GM18502 (cell line): Measurements from ENCODE around the gene ARID1B.
"Not testable (repeated sequence)": the region's sequence is repeated elsewhere in the genome, so short reads cannot be mapped to it uniquely, and the experiment has no call there.

ENCODE experiments used
- ATAC-seq: cut with Tn5 transposase; IDR thresholded peaks from one replicate; pipeline ENCODE4 v1.9.1; 2021; ENCODE audit warnings: mild to moderate bottlenecking; ENCODE audit not compliant: unreplicated experiment, poor library complexity

The ARID1B gene

DNA sequence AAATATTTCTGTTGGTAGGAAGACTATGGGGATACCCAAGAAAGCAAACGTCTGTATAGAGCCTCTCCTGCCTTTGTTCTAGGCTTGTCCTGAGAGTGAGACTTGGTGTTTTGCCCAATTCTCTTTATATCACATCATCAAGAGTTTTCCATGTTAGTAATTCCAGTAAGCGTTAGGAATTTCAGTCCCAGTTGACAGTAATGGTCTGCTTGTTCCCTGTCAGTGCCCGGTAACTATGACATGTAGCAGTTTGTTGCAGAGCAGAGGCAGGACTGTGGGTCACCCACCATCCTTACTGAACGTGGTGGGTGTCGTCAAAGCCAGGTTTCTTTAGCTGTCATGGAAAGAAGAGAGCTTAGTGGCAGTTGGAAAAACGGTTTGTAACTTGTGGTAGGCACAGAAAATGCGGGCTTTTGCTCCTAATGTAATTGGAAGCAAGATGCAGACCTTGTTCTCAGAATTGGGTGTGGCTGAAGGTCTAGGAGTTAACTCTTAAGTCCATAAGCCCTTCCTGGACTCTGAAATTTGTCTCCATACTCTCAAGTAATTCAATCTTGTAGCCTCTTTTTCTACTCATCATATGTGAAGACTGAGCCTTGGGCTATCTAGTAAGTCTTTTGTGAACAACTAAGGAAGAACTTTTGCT, 357.3 kb downstream of the ARID1B start:
- no peak for ATAC-seq

DNA sequence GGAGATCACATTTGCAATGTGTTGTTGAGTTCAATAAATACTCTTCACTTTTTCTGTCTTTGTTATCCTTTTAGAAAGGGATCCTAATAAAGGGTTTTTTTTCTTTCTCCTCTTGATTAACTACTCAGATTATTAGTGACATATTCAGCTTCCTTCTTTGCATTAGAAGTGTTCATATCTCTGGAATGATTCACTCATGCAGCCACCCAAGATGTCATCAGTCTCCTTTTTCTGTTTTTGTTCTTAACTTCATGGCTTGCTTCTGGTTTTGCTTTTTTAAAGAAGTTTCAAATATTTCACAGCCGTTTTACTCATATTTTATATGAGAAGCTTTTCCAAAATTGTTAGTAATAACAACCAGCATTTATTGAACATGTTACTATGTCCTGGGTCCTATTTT, 358.5 kb downstream of the ARID1B start:
- no peak for ATAC-seq

DNA sequence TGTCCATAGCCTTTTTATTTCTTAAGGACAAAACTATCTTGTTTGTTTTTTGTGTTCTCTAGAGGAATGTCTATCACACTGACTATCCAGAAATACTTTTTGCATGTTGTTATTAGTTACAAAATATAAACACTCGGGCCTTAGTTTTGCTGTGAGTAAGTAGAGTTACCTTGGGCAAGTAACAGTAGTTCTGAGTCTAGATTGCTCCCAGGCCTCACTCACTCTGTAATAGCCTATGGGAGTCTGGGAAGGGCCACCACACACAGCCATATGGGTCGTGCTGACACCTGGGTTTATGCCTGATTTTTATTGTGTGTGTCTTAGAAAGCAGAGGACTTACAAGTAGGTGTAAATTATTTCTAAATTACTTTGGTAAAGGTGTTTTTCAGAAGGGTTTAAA, 360.3 kb downstream of the ARID1B start:
- no peak for ATAC-seq

DNA sequence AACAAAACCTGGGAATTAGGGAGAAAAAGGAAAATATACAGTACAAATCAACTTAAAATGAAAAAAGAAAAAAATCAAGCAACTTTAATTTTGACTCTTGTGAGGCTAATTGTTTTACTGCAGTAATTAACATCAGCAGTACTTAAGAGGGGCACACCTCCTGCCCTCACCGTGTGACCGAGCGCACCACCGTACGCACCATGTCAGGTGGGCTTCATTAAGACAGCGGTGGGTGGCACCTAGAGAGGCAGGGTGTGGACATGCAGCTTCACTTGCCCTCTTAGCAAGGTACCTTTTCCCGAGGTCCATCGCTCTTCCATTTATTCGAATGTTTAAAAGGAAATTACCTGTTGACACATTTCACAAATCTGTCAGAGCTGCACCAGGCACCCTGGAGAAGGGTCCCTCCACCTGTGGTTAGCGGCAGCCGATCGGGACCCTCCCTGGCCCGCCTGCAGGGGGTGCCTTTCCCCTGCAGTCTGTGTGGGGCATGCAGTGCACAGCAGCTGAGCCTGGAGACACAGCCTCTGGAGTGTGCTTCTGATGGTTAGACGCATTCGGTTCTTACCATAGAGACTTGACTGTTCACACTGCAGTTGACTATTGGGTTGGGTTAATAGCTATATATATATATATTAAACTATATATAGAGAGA, 362.0 kb downstream of the ARID1B start:
- no peak for ATAC-seq

DNA sequence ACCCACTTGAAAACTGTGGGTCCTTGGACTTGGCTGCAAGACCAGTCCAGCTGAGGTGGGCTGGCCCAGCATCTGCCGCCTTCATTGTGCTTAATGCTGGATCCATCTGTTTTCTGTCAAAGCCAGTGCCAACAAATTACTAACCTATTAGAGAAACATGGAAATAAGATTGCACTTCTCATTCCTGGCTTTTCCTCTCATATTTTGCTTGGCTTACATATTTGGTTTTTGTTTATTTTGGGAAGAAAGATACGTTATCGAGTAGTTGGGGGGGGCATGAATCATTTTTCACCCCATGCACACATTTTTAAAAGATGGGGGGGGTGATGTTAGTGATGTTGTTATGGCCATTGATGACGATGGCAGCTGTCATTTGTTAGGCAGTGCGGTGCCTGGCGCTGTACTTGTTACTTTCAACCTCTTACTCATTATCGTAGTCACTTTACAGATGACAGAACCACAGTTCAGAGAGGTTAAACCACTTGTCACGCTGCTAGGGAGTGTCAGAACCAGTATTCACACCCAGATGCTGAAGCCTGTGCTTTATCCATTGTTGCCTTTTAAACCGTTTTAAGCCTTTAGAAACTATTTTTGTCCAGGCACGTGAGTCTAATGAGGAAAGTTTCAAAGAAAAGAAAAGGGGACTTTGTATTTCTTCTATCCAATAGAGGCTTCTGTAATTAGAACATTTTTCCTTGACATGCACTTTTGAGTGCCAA, 366.2 kb downstream of the ARID1B start:
- ATAC-seq: no peak

DNA sequence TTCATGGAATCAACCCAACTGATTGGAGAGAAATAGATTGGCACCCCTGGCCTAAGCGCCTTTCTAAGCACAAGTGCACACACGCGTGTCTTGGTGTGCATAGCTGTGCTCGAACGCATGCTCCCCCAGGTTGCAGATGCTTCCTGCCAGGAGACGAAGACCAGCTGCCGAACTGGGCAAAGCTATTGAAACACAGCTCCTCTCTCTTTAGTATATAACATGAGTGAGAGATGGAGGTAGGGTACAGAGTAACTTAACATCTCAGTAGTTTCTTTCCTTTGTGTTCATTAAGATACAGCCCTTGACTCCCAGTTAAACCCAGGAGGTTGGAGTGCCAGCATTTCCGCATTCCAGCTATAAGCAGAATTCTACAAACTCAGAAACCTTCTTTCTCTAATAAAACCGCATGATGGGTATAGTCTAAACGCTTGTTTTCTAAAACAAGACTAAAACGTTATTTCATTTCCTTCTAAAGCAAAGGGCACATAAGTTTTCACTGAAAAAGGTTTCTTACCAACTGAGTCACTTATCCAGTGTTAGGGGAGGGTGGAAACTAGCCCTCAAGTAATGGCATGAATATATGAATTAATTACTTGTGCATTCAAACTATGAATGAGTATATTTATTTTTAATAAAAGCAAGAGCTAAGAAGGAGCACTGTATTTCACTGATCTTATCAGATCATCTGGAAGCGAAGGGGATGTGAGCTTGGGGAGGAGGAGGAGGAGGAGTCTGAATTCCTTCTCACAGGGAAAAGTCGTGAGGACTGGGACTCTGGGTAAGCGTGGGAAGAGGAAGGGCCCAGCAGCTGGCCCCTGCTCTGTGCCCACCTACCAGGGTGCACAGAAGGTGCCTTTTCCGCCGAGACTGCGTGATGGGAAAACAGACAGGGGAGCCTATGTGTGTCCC, 367.0 kb downstream of the ARID1B start:
- ATAC-seq: no peak

DNA sequence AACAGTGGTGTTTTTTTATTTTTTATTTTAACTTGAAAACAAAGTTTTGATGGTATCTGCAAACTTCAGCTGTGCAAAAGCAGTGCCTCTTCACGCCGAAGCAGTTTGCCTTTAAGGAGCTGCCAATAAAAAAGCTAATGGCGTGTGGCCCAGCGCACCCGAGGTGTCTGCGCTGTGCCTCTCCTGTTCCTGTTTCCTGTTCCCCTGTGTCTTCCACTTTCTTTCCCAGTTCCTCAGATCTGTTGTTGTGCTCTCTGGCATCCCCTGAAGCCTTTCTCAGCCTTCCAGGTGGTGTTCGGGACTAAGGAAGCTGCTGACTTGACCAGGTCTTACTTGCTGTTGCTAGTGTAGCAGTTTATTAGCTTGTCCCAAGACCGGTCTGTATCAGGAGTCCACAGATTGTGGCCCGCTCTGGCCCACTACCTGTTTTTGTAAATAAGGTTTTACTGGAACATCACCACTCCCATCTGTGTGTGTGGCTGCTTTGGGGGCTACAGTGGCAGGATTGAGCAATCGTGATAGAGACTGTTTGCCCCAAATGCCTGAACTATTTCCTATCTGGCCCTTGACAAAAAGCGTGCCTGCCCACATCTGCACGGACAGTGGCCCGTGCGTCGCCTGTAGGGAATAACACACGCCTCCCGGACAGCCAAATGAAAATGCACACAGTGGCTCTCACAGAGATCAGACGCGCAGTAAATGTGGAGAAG, 367.8 kb downstream of the ARID1B start:
- no peak for ATAC-seq

DNA sequence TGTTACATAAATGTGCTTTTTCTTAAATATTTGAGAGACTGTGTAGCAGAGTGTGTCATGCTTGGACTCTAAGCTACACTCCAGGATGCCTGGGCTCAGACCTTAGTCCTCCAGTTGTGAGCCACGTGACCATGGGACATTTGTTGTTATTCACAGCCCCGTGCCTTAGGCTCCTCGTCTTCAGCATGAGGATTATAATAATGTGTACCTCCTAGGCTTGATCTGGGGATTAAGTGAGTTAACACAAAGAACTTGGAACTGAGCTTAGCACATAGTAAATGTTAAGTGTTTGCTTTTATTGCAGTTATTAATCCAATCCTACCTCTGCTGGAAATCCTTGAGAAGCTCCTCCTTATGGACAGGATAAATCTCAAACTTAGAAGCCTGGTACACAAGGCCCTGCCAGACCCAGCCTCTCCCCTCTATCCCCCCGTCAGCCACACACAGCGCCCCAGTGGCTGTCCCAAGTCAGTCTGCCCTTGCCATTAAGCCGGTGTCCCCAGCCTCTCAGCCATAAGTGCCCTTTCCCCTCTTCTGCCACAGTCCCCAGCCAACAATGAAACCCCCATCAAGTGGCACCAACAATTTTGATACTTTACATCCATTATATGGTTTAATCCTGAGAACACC, 368.6 kb downstream of the ARID1B start:
- no peak for ATAC-seq

DNA sequence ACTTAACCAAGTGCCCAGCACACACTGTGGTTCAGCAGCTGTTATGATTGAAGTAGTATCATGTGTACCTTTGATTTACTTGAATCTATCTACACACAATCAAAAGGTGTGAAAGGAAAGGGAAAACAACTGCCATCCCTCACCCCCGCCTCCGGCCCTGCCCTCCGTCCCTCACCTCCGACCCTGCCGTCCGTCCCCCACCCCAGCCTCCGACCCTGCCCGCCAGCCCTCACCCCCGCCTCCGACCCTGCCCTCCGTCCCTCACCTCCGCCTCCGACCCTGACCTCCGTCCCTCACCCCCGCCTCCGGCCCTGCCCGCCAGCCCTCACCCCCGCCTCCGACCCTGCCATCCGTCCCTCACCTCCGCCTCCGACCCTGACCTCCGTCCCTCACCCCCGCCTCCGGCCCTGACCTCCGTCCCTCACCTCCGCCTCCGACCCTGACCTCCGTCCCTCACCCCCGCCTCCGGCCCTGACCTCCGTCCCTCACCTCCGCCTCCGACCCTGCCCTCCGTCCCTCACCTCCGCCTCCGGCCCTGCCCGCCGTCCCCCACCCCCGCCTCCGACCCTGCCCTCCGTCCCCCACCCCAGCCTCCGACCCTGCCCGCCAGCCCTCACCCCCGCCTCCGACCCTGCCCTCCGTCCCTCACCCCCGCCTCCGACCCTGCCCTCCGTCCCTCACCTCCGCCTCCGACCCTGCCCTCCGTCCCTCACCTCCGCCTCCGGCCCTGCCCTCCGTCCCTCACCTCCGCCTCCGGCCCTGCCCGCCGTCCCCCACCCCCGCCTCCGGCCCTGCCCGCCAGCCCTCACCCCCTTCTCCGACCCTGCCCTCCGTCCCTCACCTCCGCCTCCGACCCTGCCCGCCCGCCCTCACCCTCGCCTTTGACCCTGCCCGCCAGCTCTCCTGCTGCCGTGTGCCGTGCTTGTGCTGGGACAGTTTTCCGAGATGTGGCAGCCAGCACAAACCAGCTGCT, 370.2 kb downstream of the ARID1B start:
- not testable (repeated sequence) for ATAC-seq

DNA sequence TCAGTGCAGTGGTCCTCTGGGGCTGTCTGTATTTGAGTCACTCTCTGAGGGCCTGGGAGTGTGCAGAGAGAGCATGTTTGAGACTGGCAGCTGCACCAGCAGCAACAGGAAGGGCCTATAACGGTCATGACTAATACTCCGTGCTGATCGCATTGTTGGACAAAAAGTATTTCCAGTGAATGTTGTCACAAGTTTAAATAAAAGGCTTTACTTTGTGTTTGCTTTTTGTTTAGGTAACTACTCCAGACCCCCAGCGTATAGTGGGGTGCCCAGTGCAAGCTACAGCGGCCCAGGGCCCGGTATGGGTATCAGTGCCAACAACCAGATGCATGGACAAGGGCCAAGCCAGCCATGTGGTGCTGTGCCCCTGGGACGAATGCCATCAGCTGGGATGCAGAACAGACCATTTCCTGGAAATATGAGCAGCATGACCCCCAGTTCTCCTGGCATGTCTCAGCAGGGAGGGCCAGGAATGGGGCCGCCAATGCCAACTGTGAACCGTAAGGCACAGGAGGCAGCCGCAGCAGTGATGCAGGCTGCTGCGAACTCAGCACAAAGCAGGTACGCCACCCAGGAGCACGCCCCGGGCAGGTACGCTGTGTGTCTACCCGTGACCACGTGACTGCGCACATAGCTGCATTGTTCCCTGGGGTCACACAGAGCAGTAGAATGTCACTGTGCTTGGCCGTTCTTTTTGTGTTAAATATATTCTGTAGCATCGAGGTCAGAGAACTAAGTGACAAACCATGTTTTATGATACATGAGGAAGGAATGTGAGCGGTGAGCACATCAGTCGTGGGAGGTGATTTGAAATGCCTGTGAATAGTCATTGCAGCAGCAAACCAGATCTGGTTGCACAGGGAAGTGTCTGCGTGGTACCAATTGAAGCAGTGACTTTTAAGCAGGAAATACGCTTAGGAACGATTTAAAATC, 371.5 kb downstream of the ARID1B start:
- no peak for ATAC-seq

DNA sequence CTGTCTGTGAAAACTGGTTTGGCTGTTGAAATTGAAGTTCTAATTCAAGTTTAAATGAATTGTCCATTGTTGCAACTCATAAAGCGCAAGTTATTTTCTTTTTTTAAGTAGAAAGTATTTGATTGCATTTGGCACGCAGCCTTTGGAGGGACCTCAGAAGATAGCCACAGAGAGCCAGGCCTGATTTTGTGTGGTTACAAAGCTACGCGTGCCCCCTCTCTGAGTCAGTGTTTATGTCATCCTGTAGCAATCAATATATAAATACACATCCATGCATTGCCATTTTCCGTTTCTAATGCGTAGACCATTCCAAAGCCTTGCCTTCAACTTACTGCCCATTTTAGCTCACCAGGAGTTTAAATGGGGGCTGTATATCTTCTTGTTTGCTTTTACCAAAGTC, 372.9 kb downstream of the ARID1B start:
- no peak for ATAC-seq

DNA sequence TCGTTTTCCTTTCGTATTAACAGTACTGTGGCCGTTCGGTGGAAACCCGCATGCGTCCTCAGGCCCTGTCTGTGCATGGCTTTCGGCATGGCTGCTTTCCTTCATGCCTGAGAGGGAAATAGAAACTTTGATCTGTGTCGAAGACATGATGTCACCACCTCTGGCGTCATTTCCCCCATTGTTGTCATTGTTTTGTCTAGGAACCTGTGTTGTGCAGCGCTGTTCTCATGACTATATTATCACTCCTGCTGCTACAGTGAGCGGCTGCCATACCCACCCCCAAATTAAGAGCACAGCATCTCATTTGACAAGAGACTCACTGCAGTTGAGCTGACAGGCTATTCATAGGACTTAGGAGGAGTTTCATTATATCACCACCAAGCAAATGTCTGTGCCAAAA, 373.9 kb downstream of the ARID1B start:
- no peak for ATAC-seq

DNA sequence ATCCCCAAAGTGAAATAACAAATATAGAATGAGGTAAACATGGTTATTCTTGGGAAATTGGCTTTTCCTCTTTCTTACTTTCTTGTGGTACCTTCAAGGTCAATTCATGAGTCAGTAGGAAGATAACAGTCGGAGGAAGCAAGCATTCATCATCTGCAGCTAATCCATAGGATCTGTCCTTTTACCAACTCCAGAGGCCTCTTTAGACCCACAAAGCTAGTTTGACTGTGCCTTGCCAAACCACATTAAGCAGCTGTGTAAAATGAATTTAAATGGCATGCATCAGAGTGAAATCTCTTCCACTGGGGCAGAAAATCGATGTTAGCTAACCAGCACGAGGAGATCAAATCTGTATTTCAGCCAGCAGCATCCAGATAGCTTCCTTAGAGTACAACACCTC, 374.8 kb downstream of the ARID1B start:
- ATAC-seq: no peak

DNA sequence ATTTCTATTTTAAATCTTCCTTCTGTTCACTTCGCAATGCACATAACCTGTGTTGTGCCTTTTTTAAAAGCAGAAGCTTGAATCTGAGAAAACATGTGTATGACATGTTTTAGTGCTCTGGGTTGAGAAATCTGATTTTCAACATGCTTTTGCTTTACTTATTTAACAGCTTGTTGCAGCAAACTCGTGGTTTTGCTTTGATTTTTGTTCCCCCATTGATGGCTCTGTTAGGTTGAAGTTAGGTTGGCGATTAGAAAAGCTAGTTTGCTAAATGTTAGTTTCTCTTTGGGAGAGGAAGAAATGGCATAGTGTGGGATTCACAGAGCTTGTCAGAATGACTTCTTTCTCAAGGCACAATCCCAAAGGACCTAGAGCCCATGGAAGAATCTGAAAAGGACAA, 375.4 kb downstream of the ARID1B start:
- ATAC-seq: no peak

DNA sequence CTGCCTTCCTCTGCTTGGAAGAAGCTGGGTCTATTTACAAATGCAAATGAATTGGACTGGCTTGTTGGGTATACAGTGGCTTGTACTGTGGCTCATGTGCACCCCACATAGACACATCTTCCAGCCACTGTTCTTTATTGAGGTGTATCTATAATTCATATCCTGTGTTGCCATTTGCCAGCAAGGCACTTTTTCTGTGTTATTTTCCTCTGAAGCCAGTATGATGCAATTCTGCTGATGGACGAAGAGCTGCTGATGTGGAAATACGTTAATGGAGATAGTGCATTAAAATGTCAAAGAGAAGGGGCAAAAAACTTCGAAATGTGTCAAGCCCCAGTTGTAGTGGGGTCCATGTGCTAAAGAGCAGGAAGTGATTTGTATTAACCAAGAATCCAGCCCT, 378.6 kb downstream of the ARID1B start:
- ATAC-seq: no peak

DNA sequence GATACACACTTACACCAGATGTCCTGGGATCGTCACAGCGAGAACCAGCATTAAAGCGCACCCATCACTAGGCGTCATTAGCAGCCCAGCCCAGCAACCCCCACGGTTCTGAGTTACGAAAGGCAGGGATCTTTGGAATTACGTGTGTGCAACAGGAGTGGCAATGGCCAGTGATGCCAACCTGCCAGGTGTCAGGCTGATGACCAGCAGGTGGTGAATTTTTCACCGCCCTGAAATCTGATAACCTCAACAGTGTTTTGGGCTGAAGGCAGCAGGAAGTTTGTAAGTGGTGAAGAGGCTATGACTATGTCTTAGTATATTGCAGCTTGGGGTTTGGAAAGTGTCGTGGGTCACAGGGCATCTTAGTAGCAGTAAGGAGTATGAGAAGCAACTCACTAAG, 380.1 kb downstream of the ARID1B start:
- ATAC-seq: no peak

DNA sequence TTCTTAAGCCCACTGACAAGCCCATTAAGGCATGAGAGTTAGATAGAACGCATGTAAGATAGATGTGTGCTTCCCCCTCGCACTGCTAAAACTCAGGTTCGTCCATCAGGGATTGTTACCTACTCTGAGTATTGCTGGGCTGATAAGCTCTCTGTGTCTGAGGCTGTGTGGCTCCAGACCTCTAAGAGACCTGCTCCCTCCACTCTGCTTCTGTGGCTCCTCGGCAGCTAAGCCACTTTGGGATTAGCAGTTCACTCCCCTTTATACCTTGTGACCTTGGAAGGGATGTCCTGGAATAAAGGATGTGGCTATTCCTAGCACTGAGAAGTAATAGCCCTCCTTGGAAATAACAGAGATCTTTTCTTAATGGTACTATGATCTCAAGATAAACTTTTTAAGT, 381.3 kb downstream of the ARID1B start:
- no peak for ATAC-seq
